Nucleus accumbens (tissue), 56 donors: ENCODE results near the gene CCL7.
"Not testable (repeated sequence)": the region's sequence is repeated elsewhere in the genome, so short reads cannot be mapped to it uniquely, and the experiment has no call there.

Experiments
- DNase-seq, 56 donors: peaks; one replicate each; lab custom pipeline; 2025; lab: John Stamatoyannopoulos, UW

The CCL7 gene

GRCh38 chr17:34269969-34270368 is at the start of gene CCL7:
CCL7 (plus strand) TSS chr17:34270221; CDS start chr17:34270291, 70 bp downstream.
- DNase-seq: no peak

- DNase-seq: no peak
Observed at GRCh38 chr17:34220752-34221395, 49.1 kb upstream of the CCL7 start.

GRCh38 chr17:34221411-34221810 is 48.6 kb upstream of the CCL7 start:
- DNase-seq: no peak

- no peak for DNase-seq
Observed at GRCh38 chr17:34222722-34223497, 47.1 kb upstream of the CCL7 start.

- DNase-seq: no peak
Observed at GRCh38 chr17:34225046-34225445, 45.0 kb upstream of the CCL7 start.

- no peak for DNase-seq
Observed at GRCh38 chr17:34226011-34226743, 43.8 kb upstream of the CCL7 start.

- DNase-seq: no peak
Observed at GRCh38 chr17:34226744-34227034, 43.3 kb upstream of the CCL7 start.

- DNase-seq: not testable (repeated sequence)
Observed at GRCh38 chr17:34227293-34227692, 42.7 kb upstream of the CCL7 start.

- DNase-seq: no peak
Observed at GRCh38 chr17:34227707-34228106, 42.3 kb upstream of the CCL7 start.

GRCh38 chr17:34228781-34229180 is 41.2 kb upstream of the CCL7 start:
- no peak for DNase-seq

GRCh38 chr17:34230342-34230741 is 39.7 kb upstream of the CCL7 start:
- no peak for DNase-seq

- DNase-seq: no peak
Observed at GRCh38 chr17:34234616-34235015, 35.4 kb upstream of the CCL7 start.

GRCh38 chr17:34235389-34236028 is 34.5 kb upstream of the CCL7 start:
- DNase-seq: no peak

GRCh38 chr17:34236281-34236892 is 33.6 kb upstream of the CCL7 start:
- DNase-seq: no peak

GRCh38 chr17:34237458-34237857 is 32.6 kb upstream of the CCL7 start:
- DNase-seq: no peak

GRCh38 chr17:34241062-34241461 is 29.0 kb upstream of the CCL7 start:
- peak in 23 of 56 donors; percentile 5 to 56 (median 17) for DNase-seq

GRCh38 chr17:34242587-34243363 is 27.2 kb upstream of the CCL7 start:
- DNase-seq: no peak

- DNase-seq: no peak
Observed at GRCh38 chr17:34243364-34244320, 26.4 kb upstream of the CCL7 start.
